Glutamatergic neuron (in vitro differentiated cells): ENCODE data around the gene BCOR. TPM values are rescaled to one million over a fixed set of nuclear protein-coding genes. Genes with fewer than 3 reads are reported as not detected.

ENCODE experiments used
- DNase-seq: peaks from one replicate; pipeline ENCODE4 v3.0.0; 2022
- H3K27ac Mint-ChIP-seq: one replicate; pipeline ENCODE4 v1.8.0; 2020; ENCODE audit warnings: mild to moderate bottlenecking, mixed read lengths, inconsistent platforms; ENCODE audit not compliant: unreplicated experiment
- H3K27me3 Mint-ChIP-seq: one replicate; pipeline ENCODE4 v1.8.0; 2020; ENCODE audit warnings: mild to moderate bottlenecking, moderate library complexity, mixed read lengths, inconsistent platforms; ENCODE audit not compliant: unreplicated experiment
- H3K36me3 Mint-ChIP-seq: one replicate; pipeline ENCODE4 v1.8.0; 2020; ENCODE audit warnings: mild to moderate bottlenecking, mixed read lengths, inconsistent platforms; ENCODE audit not compliant: unreplicated experiment
- H3K4me1 Mint-ChIP-seq: one replicate; pipeline ENCODE4 v1.8.0; 2020; ENCODE audit warnings: mild to moderate bottlenecking, low read depth, mixed read lengths, inconsistent platforms; ENCODE audit not compliant: unreplicated experiment
- H3K4me3 Mint-ChIP-seq: one replicate; pipeline ENCODE4 v1.8.0; 2020; ENCODE audit warnings: mild to moderate bottlenecking, mixed read lengths, inconsistent platforms; ENCODE audit not compliant: unreplicated experiment
- H3K9me3 Mint-ChIP-seq: one replicate; pipeline ENCODE4 v1.8.0; 2020; ENCODE audit warnings: mild to moderate bottlenecking, moderate library complexity, mixed read lengths, inconsistent platforms; ENCODE audit not compliant: unreplicated experiment
- total RNA-seq: library from RNA; stranded (reverse); fragmentation: NEBNext Ultra II Directional; extraction: Animal tissue kit (Norgen Biotek cat#: 25700); gene quantifications from one replicate; pipeline ENCODE4 v1.2.1, GENCODE V29; 2021; ENCODE audit not compliant: unreplicated experiment
- TF ChIP-seq, protein P1 (sequence below): fragments of 200-600 bp; sonication (generic); IDR thresholded peaks from one replicate; pipeline ENCODE4 v1.5.0; 2021; ENCODE audit not compliant: partially characterized antibody, unreplicated experiment

Gene BCOR
- total RNA-seq, 1 donor from 2014 or later = 59.0 TPM

- H3K27me3 Mint-ChIP-seq = no peaks in the 10 kb centered on the region
- no peak overlapping the region for H3K4me3 Mint-ChIP-seq
- no peak overlapping the region for H3K27ac Mint-ChIP-seq
- DNase-seq = no peak
- TF ChIP-seq, protein P1, sequence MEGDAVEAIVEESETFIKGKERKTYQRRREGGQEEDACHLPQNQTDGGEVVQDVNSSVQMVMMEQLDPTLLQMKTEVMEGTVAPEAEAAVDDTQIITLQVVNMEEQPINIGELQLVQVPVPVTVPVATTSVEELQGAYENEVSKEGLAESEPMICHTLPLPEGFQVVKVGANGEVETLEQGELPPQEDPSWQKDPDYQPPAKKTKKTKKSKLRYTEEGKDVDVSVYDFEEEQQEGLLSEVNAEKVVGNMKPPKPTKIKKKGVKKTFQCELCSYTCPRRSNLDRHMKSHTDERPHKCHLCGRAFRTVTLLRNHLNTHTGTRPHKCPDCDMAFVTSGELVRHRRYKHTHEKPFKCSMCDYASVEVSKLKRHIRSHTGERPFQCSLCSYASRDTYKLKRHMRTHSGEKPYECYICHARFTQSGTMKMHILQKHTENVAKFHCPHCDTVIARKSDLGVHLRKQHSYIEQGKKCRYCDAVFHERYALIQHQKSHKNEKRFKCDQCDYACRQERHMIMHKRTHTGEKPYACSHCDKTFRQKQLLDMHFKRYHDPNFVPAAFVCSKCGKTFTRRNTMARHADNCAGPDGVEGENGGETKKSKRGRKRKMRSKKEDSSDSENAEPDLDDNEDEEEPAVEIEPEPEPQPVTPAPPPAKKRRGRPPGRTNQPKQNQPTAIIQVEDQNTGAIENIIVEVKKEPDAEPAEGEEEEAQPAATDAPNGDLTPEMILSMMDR = no peak
- H3K9me3 Mint-ChIP-seq = no peaks in the 10 kb centered on the region
- peaks cover 5% of the 10 kb centered on the region for H3K36me3 Mint-ChIP-seq
- no peaks in the 10 kb centered on the region for H3K4me1 Mint-ChIP-seq
Measured at GRCh38 chrX:40040686-40041461, 56.9 kb downstream of the BCOR start.

DNA sequence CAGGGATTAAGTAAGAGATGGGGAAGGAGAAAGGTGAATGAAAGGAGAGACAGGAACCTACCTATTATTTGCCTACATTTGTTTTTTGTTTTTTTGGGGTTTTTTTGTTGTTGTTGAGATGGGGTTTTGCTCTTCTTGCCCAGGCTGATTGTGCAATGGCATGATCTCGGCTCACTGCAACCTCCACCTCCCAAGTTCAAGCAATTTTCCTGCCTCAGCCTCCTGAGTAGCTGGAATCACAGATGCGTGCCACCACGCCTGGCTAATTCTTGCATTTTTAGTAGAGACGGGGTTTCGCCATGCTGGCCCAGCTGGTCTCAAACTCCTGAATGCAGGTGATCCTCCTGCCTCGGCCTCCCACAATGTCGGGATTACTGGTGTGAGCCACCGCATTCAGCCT, 57.9 kb downstream of the BCOR start:
- Mint-ChIP-seq H3K4me3 (no peak overlapping the region), H3K9me3 (no peaks in the 10 kb centered on the region), H3K27ac (no peak overlapping the region), H3K27me3 (no peaks in the 10 kb centered on the region), H3K4me1 (no peaks in the 10 kb centered on the region), H3K36me3 (peaks cover 5% of the 10 kb centered on the region)
- TF ChIP-seq, protein P1 = no peak
- no peak for DNase-seq

- no peaks in the 10 kb centered on the region for H3K4me1 Mint-ChIP-seq
- no peak overlapping the region for H3K4me3 Mint-ChIP-seq
- no peaks in the 10 kb centered on the region for H3K9me3 Mint-ChIP-seq
- H3K36me3 Mint-ChIP-seq = no peaks in the 10 kb centered on the region
- peaks cover 2% of the 10 kb centered on the region for H3K27me3 Mint-ChIP-seq
- no peak for DNase-seq
- no peak overlapping the region for H3K27ac Mint-ChIP-seq
- TF ChIP-seq, protein P1 = no peak
Measured at GRCh38 chrX:40037367-40037766, 60.4 kb downstream of the BCOR start.

- Mint-ChIP-seq H3K4me3 (no peak overlapping the region), H3K27ac (no peak overlapping the region), H3K9me3 (no peaks in the 10 kb centered on the region), H3K4me1 (no peaks in the 10 kb centered on the region), H3K36me3 (no peaks in the 10 kb centered on the region), H3K27me3 (peaks cover 2% of the 10 kb centered on the region)
- no peak for DNase-seq
- TF ChIP-seq, protein P1 = no peak
Measured at GRCh38 chrX:40035726-40036125, 62.0 kb downstream of the BCOR start.

DNA sequence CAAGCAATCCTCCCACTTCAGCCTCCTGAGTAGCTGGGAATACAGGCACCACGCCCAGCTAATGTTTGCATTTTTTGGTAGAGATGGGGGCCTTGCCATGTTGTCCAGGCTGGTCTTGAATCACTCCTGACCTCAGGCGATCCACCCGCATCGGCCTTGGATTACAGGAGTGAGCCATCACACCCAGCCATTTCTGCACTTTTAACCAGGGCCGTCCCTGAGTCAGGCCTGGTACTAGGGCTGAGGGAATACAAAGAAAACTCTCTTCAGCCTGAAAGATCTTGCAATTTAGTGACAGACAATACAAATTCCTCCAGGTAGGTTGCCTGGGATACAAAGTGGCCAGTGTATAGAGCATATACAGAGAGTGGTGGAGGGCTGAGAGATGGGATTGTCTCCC, 65.8 kb downstream of the BCOR start:
- Mint-ChIP-seq H3K27ac (no peak overlapping the region), H3K9me3 (no peaks in the 10 kb centered on the region), H3K4me3 (no peak overlapping the region), H3K4me1 (no peaks in the 10 kb centered on the region), H3K36me3 (no peaks in the 10 kb centered on the region), H3K27me3 (peaks cover 2% of the 10 kb centered on the region)
- TF ChIP-seq, protein P1 = no peak
- no peak for DNase-seq
